ENCODE results near the gene DPP4.
"Not testable (repeated sequence)": the region's sequence is repeated elsewhere in the genome, so short reads cannot be mapped to it uniquely, and the experiment has no call there.

The DPP4 gene

GRCh38 chr2:162057426-162057825, 16.6 kb downstream of the DPP4 start:
- no peaks in the 10 kb centered on the region for H3K27me3 ChIP-seq (ENCODE audit: insufficient read depth, insufficient read length)
- TF ChIP-seq YY1 (IDR thresholded peaks at IDR 0.05; ENCODE audit: insufficient read depth, insufficient read length) (no peak), SUZ12 (IDR thresholded peaks at IDR 0.05; ENCODE audit: extremely low read depth, insufficient read depth, insufficient read length) (no peak), ZNF274 (IDR thresholded peaks at IDR 0.05; ENCODE audit: low read depth, low read length) (no peak)
- no peaks in the 10 kb centered on the region for H3K36me3 ChIP-seq (ENCODE audit: insufficient read depth, insufficient read length, low read length)
- no peak for DNase-seq (ENCODE audit: low read depth, low spot score)
- no peak overlapping the region for H3K9ac ChIP-seq (ENCODE audit: insufficient read length, low read depth)
- H3K4me3 ChIP-seq (ENCODE audit: insufficient read length, low read depth) = no peak overlapping the region
- H3K4me1 ChIP-seq (ENCODE audit: insufficient read depth, insufficient read length) = no peaks in the 10 kb centered on the region
- H3K9me3 ChIP-seq (ENCODE audit: insufficient read depth, low read length) = peaks cover 25% of the 10 kb centered on the region

- H3K4me3 ChIP-seq (ENCODE audit: insufficient read length, low read depth) = no peak overlapping the region
- H3K36me3 ChIP-seq (ENCODE audit: insufficient read depth, insufficient read length, low read length) = no peaks in the 10 kb centered on the region
- H3K27me3 ChIP-seq (ENCODE audit: insufficient read depth, insufficient read length) = no peaks in the 10 kb centered on the region
- no peaks in the 10 kb centered on the region for H3K4me1 ChIP-seq (ENCODE audit: insufficient read depth, insufficient read length)
- H3K9ac ChIP-seq (ENCODE audit: insufficient read length, low read depth) = no peak overlapping the region
- no peak for DNase-seq (ENCODE audit: low read depth, low spot score)
- TF ChIP-seq YY1 (IDR thresholded peaks at IDR 0.05; ENCODE audit: insufficient read depth, insufficient read length) (no peak), ZNF274 (IDR thresholded peaks at IDR 0.05; ENCODE audit: low read depth, low read length) (no peak), SUZ12 (IDR thresholded peaks at IDR 0.05; ENCODE audit: extremely low read depth, insufficient read depth, insufficient read length) (no peak)
- peaks cover 22% of the 10 kb centered on the region for H3K9me3 ChIP-seq (ENCODE audit: insufficient read depth, low read length)
These were observed 17.1 kb downstream of the DPP4 start for GRCh38 chr2:162056796-162057399.

- H3K4me1 ChIP-seq (ENCODE audit: insufficient read depth, insufficient read length) = no peaks in the 10 kb centered on the region
- H3K9me3 ChIP-seq (ENCODE audit: insufficient read depth, low read length) = peaks cover 14% of the 10 kb centered on the region
- no peaks in the 10 kb centered on the region for H3K27me3 ChIP-seq (ENCODE audit: insufficient read depth, insufficient read length)
- no peak overlapping the region for H3K4me3 ChIP-seq (ENCODE audit: insufficient read length, low read depth)
- DNase-seq (ENCODE audit: low read depth, low spot score) = no peak
- no peak overlapping the region for H3K9ac ChIP-seq (ENCODE audit: insufficient read length, low read depth)
- H3K36me3 ChIP-seq (ENCODE audit: insufficient read depth, insufficient read length, low read length) = no peaks in the 10 kb centered on the region
- no peak for TF ChIP-seq YY1 (IDR thresholded peaks at IDR 0.05; ENCODE audit: insufficient read depth, insufficient read length)
- TF ChIP-seq ZNF274 (IDR thresholded peaks at IDR 0.05; ENCODE audit: low read depth, low read length) = no peak
- no peak for TF ChIP-seq SUZ12 (IDR thresholded peaks at IDR 0.05; ENCODE audit: extremely low read depth, insufficient read depth, insufficient read length)
These were observed 20.2 kb downstream of the DPP4 start for GRCh38 chr2:162053808-162054155.

- TF ChIP-seq ZNF274 (IDR thresholded peaks at IDR 0.05; ENCODE audit: low read depth, low read length) (no peak), YY1 (IDR thresholded peaks at IDR 0.05; ENCODE audit: insufficient read depth, insufficient read length) (no peak), SUZ12 (IDR thresholded peaks at IDR 0.05; ENCODE audit: extremely low read depth, insufficient read depth, insufficient read length) (no peak)
- no peak overlapping the region for H3K4me3 ChIP-seq (ENCODE audit: insufficient read length, low read depth)
- H3K4me1 ChIP-seq (ENCODE audit: insufficient read depth, insufficient read length) = no peaks in the 10 kb centered on the region
- H3K36me3 ChIP-seq (ENCODE audit: insufficient read depth, insufficient read length, low read length) = no peaks in the 10 kb centered on the region
- no peak overlapping the region for H3K9ac ChIP-seq (ENCODE audit: insufficient read length, low read depth)
- H3K9me3 ChIP-seq (ENCODE audit: insufficient read depth, low read length) = peaks cover 14% of the 10 kb centered on the region
- H3K27me3 ChIP-seq (ENCODE audit: insufficient read depth, insufficient read length) = no peaks in the 10 kb centered on the region
- DNase-seq (ENCODE audit: low read depth, low spot score) = no peak
These were observed 20.8 kb downstream of the DPP4 start for GRCh38 chr2:162053066-162053807.

- no peak for DNase-seq (ENCODE audit: low read depth, low spot score)
- TF ChIP-seq SUZ12 (IDR thresholded peaks at IDR 0.05; ENCODE audit: extremely low read depth, insufficient read depth, insufficient read length) (no peak), ZNF274 (IDR thresholded peaks at IDR 0.05; ENCODE audit: low read depth, low read length) (no peak), YY1 (IDR thresholded peaks at IDR 0.05; ENCODE audit: insufficient read depth, insufficient read length) (no peak)
- H3K4me1 ChIP-seq (ENCODE audit: insufficient read depth, insufficient read length) = no peaks in the 10 kb centered on the region
- no peaks in the 10 kb centered on the region for H3K36me3 ChIP-seq (ENCODE audit: insufficient read depth, insufficient read length, low read length)
- H3K27me3 ChIP-seq (ENCODE audit: insufficient read depth, insufficient read length) = no peaks in the 10 kb centered on the region
- no peak overlapping the region for H3K4me3 ChIP-seq (ENCODE audit: insufficient read length, low read depth)
- no peaks in the 10 kb centered on the region for H3K9me3 ChIP-seq (ENCODE audit: insufficient read depth, low read length)
- H3K9ac ChIP-seq (ENCODE audit: insufficient read length, low read depth) = no peak overlapping the region
These were observed 23.5 kb downstream of the DPP4 start for GRCh38 chr2:162050513-162050961.

GRCh38 chr2:162049089-162049488, 24.9 kb downstream of the DPP4 start:
- not testable (repeated sequence) for H3K27me3 ChIP-seq (ENCODE audit: insufficient read depth, insufficient read length); H3K36me3 ChIP-seq (ENCODE audit: insufficient read depth, insufficient read length, low read length); H3K4me3 ChIP-seq (ENCODE audit: insufficient read length, low read depth); DNase-seq (ENCODE audit: low read depth, low spot score); H3K4me1 ChIP-seq (ENCODE audit: insufficient read depth, insufficient read length); H3K9me3 ChIP-seq (ENCODE audit: insufficient read depth, low read length); H3K9ac ChIP-seq (ENCODE audit: insufficient read length, low read depth)

GRCh38 chr2:162044586-162044985, 29.4 kb downstream of the DPP4 start:
- H3K9ac ChIP-seq (ENCODE audit: insufficient read length, low read depth) = no peak overlapping the region
- no peaks in the 10 kb centered on the region for H3K4me1 ChIP-seq (ENCODE audit: insufficient read depth, insufficient read length)
- no peaks in the 10 kb centered on the region for H3K36me3 ChIP-seq (ENCODE audit: insufficient read depth, insufficient read length, low read length)
- no peak overlapping the region for H3K4me3 ChIP-seq (ENCODE audit: insufficient read length, low read depth)
- no peak for DNase-seq (ENCODE audit: low read depth, low spot score)
- H3K27me3 ChIP-seq (ENCODE audit: insufficient read depth, insufficient read length) = no peaks in the 10 kb centered on the region
- TF ChIP-seq SUZ12 (IDR thresholded peaks at IDR 0.05; ENCODE audit: extremely low read depth, insufficient read depth, insufficient read length) (no peak), ZNF274 (IDR thresholded peaks at IDR 0.05; ENCODE audit: low read depth, low read length) (no peak), YY1 (IDR thresholded peaks at IDR 0.05; ENCODE audit: insufficient read depth, insufficient read length) (no peak)
- H3K9me3 ChIP-seq (ENCODE audit: insufficient read depth, low read length) = no peaks in the 10 kb centered on the region
